ENCODE measurements around the gene SLN.
A peak's percentile ranks its signal among the peaks of the same experiment; 100 is the strongest.
"Not testable (repeated sequence)": the region's sequence is repeated elsewhere in the genome, so short reads cannot be mapped to it uniquely, and the experiment has no call there.

The SLN gene

GRCh38 chr11:107711861-107712755, at the start of gene SLN:
Gene SLN (minus strand): TSS chr11:107712056.
- no peak for DNase-seq (ENCODE audit: low spot score)

- DNase-seq (ENCODE audit: low spot score), result not testable (repeated sequence)
These were observed 47.0 kb upstream of the SLN start for GRCh38 chr11:107758719-107759355.

- no peak for DNase-seq (ENCODE audit: low spot score)
These were observed 45.8 kb upstream of the SLN start for GRCh38 chr11:107757661-107758060.

GRCh38 chr11:107756553-107756952, 44.7 kb upstream of the SLN start:
- peak; percentile 62 for DNase-seq (ENCODE audit: low spot score)

GRCh38 chr11:107752949-107753822, 41.3 kb upstream of the SLN start:
- DNase-seq (ENCODE audit: low spot score), result no peak

- no peak for DNase-seq (ENCODE audit: low spot score)
These were observed 40.7 kb upstream of the SLN start for GRCh38 chr11:107752508-107752907.

- no peak for DNase-seq (ENCODE audit: low spot score)
These were observed 39.2 kb upstream of the SLN start for GRCh38 chr11:107751082-107751481.

GRCh38 chr11:107750313-107750712, 38.5 kb upstream of the SLN start:
- no peak for DNase-seq (ENCODE audit: low spot score)

GRCh38 chr11:107747622-107748021, 35.8 kb upstream of the SLN start:
- no peak for DNase-seq (ENCODE audit: low spot score)

GRCh38 chr11:107744736-107745135, 32.9 kb upstream of the SLN start:
- no peak for DNase-seq (ENCODE audit: low spot score)

GRCh38 chr11:107743191-107743590, 31.3 kb upstream of the SLN start:
- no peak for DNase-seq (ENCODE audit: low spot score)

- DNase-seq (ENCODE audit: low spot score), result no peak
These were observed 29.4 kb upstream of the SLN start for GRCh38 chr11:107741044-107741823.

- no peak for DNase-seq (ENCODE audit: low spot score)
These were observed 28.4 kb upstream of the SLN start for GRCh38 chr11:107740271-107740670.

GRCh38 chr11:107736546-107736945, 24.7 kb upstream of the SLN start:
- no peak for DNase-seq (ENCODE audit: low spot score)

- no peak for DNase-seq (ENCODE audit: low spot score)
These were observed 21.7 kb upstream of the SLN start for GRCh38 chr11:107733518-107733917.

GRCh38 chr11:107732689-107733051, 20.8 kb upstream of the SLN start:
- no peak for DNase-seq (ENCODE audit: low spot score)

- no peak for DNase-seq (ENCODE audit: low spot score)
These were observed 20.3 kb upstream of the SLN start for GRCh38 chr11:107731941-107732688.

GRCh38 chr11:107722662-107723061, 10.8 kb upstream of the SLN start:
- no peak for DNase-seq (ENCODE audit: low spot score)

- no peak for DNase-seq (ENCODE audit: low spot score)
These were observed 9.4 kb upstream of the SLN start for GRCh38 chr11:107721207-107721606.

- no peak for DNase-seq (ENCODE audit: low spot score)
These were observed 8.5 kb upstream of the SLN start for GRCh38 chr11:107720303-107720774.
